WTC11 (cell line): ENCODE data around the gene RPRD1A. TPM values are rescaled to one million over a fixed set of nuclear protein-coding genes. Genes with fewer than 3 reads are reported as not detected.
A peak's percentile ranks its signal among the peaks of the same experiment; 100 is the strongest.

Experiments
- ATAC-seq: fragments of 200-7000 bp; cut with Tn5 transposase; 2 replicates; pipeline ENCODE4 v1.10.0; 2021; ENCODE audit warnings: mild to moderate bottlenecking, moderate library complexity
- CTCF ChIA-PET: fragments of 300-600 bp; sonication (Branson Sonifier 250); formaldehyde crosslinking; loops from one replicate; lab custom pipeline; 2021; ENCODE audit warnings: antibody characterized with exemption; lab: Charles Lee
- POLR2A ChIA-PET: fragments of 350-600 bp; sonication (Branson Sonifier 250); formaldehyde crosslinking; loops from one replicate; lab custom pipeline; 2021; ENCODE audit warnings: antibody characterized with exemption; lab: Charles Lee
- DNase-seq: peaks from one replicate; pipeline ENCODE4 v3.0.0; 2021; ENCODE audit warnings: low spot score
- H3K27ac Mint-ChIP-seq: 2 replicates; pipeline ENCODE4 v1.8.0; 2021; ENCODE audit warnings: mixed read lengths
- H3K27me3 Mint-ChIP-seq: 2 replicates; pipeline ENCODE4 v1.8.0; 2021; ENCODE audit warnings: low read depth, mild to moderate bottlenecking, moderate library complexity, mixed read lengths
- H3K36me3 Mint-ChIP-seq: 2 replicates; pipeline ENCODE4 v1.8.0; 2021; ENCODE audit warnings: mixed read lengths
- H3K4me1 Mint-ChIP-seq: 2 replicates; pipeline ENCODE4 v1.8.0; 2022; ENCODE audit warnings: mixed read lengths
- H3K4me3 Mint-ChIP-seq: 2 replicates; pipeline ENCODE4 v1.8.0; 2021; ENCODE audit warnings: mild to moderate bottlenecking, moderate library complexity, mixed read lengths
- H3K9me3 Mint-ChIP-seq: 2 replicates; pipeline ENCODE4 v1.8.0; 2021; ENCODE audit warnings: mixed read lengths
- GRHL2 ChIP-seq: fragments of 250-450 bp; sonication (Bioruptor Pico); IDR thresholded peaks from 2 replicates; pipeline ENCODE4 v1.8.0; 2022; ENCODE audit warnings: mild to moderate bottlenecking, moderate library complexity; ENCODE audit not compliant: insufficient replicate concordance, severe bottlenecking
- HMGA2 ChIP-seq: fragments of 250-450 bp; sonication (Bioruptor Pico); IDR thresholded peaks from 2 replicates; pipeline ENCODE4 v1.4.0; 2021; ENCODE audit warnings: mild to moderate bottlenecking, moderate library complexity
- IRF2 ChIP-seq: sonication (generic); formaldehyde crosslinking; IDR thresholded peaks from 2 replicates; pipeline ENCODE4 v1.8.0; 2022; ENCODE audit warnings: low read depth, missing genetic modification reagents, borderline replicate concordance
- MXD4 ChIP-seq: fragments of 250-450 bp; sonication (Bioruptor Pico); IDR thresholded peaks from 2 replicates; pipeline ENCODE4 v1.8.0; 2021; ENCODE audit warnings: mild to moderate bottlenecking, moderate library complexity, borderline replicate concordance
- NFE2L1 ChIP-seq: sonication (generic); formaldehyde crosslinking; IDR thresholded peaks from 2 replicates; pipeline ENCODE4 v1.8.1; 2023; ENCODE audit warnings: missing genetic modification reagents
- RELA ChIP-seq: sonication (generic); formaldehyde crosslinking; IDR thresholded peaks from 2 replicates; pipeline ENCODE4 v1.8.1; 2022; ENCODE audit warnings: missing genetic modification reagents, mild to moderate bottlenecking, borderline replicate concordance
- SMAD4 ChIP-seq: sonication (generic); formaldehyde crosslinking; IDR thresholded peaks from 2 replicates; pipeline ENCODE4 v1.8.0; 2022; ENCODE audit warnings: mild to moderate bottlenecking, missing genetic modification reagents
- TEAD1 ChIP-seq: sonication (generic); formaldehyde crosslinking; IDR thresholded peaks from 2 replicates; pipeline ENCODE4 v1.8.0; 2022; ENCODE audit warnings: mild to moderate bottlenecking, missing genetic modification reagents
- ZBTB21 ChIP-seq: sonication (generic); formaldehyde crosslinking; IDR thresholded peaks from 2 replicates; pipeline ENCODE4 v1.8.1; 2023; ENCODE audit warnings: mild to moderate bottlenecking, missing genetic modification reagents, borderline replicate concordance
- ZNF219 ChIP-seq: sonication (generic); formaldehyde crosslinking; IDR thresholded peaks from 2 replicates; pipeline ENCODE4 v1.8.0; 2023; ENCODE audit warnings: missing genetic modification reagents, mild to moderate bottlenecking, borderline replicate concordance
- ZNF263 ChIP-seq: sonication (generic); formaldehyde crosslinking; IDR thresholded peaks from 2 replicates; pipeline ENCODE4 v1.8.1; 2022; ENCODE audit warnings: low read depth, mild to moderate bottlenecking, moderate library complexity, missing genetic modification reagents
- ZNF416 ChIP-seq: fragments of 250-450 bp; sonication (Bioruptor Pico); IDR thresholded peaks from 2 replicates; pipeline ENCODE4 v1.9.0; 2021; ENCODE audit warnings: mild to moderate bottlenecking, inconsistent platforms
- total RNA-seq: library from RNA; stranded (reverse); gene quantifications from 3 replicates; pipeline ENCODE4 v1.2.3, GENCODE V29; 2021
- TF ChIP-seq, protein P1 (sequence below): fragments of 250-450 bp; sonication (Bioruptor Pico); IDR thresholded peaks from 2 replicates; pipeline ENCODE4 v1.9.0; 2021; ENCODE audit warnings: mild to moderate bottlenecking
- TF ChIP-seq, protein P2 (sequence below): sonication (generic); formaldehyde crosslinking; IDR thresholded peaks from 2 replicates; pipeline ENCODE4 v1.8.0; 2022; ENCODE audit warnings: mild to moderate bottlenecking, missing genetic modification reagents
- TF ChIP-seq, protein P3 (sequence below): sonication (generic); formaldehyde crosslinking; IDR thresholded peaks from 2 replicates; pipeline ENCODE4 v1.8.1; 2022; ENCODE audit warnings: mild to moderate bottlenecking, moderate library complexity, missing genetic modification reagents
- TF ChIP-seq, protein P4 (sequence below): sonication (generic); formaldehyde crosslinking; IDR thresholded peaks from 2 replicates; pipeline ENCODE4 v1.8.1; 2022; ENCODE audit warnings: mild to moderate bottlenecking, missing genetic modification reagents, moderate library complexity, borderline replicate concordance
- TF ChIP-seq, protein P5 (sequence below): sonication (generic); formaldehyde crosslinking; IDR thresholded peaks from 2 replicates; pipeline ENCODE4 v1.8.0; 2023; ENCODE audit warnings: mild to moderate bottlenecking, missing genetic modification reagents
- TF ChIP-seq, protein P6 (sequence below): fragments of 250-450 bp; sonication (Bioruptor Pico); IDR thresholded peaks from 2 replicates; pipeline ENCODE4 v1.9.0; 2021; ENCODE audit warnings: mild to moderate bottlenecking, borderline replicate concordance

Gene RPRD1A
- total RNA-seq, 1 experiment from 2014 or later = 115 TPM

DNA sequence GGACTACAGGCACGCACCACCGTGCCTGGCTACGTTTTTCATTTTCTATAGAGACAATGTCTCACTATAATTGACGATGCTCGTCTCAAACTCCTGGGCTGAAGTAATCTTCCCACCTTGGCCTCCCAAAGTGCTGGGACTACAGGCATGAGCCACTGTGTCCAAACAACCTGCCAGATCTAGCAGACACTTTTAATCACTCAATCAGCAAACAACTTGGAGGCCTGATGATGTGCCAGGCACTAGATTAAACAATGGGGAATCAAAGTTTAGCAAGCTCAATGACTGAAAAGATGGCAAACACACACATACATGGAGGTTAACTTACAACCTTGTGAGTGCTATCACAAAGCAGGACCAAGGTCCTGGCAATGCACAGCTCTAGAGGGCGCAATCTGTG, 124.7 kb downstream of the RPRD1A start:
- H3K9me3 Mint-ChIP-seq = no peaks in the 10 kb centered on the region
- no peak for ATAC-seq
- ChIA-PET CTCF (interaction anchor here (1.2 kb wide), 1 partner anchor 186 kb away, joined by 4 read pairs; no protein-coding TSS in a partner anchor), POLR2A (no interaction called here)
- DNase-seq = no peak
- H3K27ac Mint-ChIP-seq = no peak overlapping the region
- no peak overlapping the region for H3K4me3 Mint-ChIP-seq
- TF ChIP-seq, protein P1, sequence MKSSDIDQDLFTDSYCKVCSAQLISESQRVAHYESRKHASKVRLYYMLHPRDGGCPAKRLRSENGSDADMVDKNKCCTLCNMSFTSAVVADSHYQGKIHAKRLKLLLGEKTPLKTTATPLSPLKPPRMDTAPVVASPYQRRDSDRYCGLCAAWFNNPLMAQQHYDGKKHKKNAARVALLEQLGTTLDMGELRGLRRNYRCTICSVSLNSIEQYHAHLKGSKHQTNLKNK = no peak
- TF ChIP-seq RELA (CRISPR knock-in tag) (no peak), ZNF263 (CRISPR knock-in tag) (no peak), ZNF416 (CRISPR knock-in tag) (no peak), ZNF219 (CRISPR knock-in tag) (no peak), NFE2L1 (CRISPR knock-in tag) (no peak), TEAD1 (CRISPR knock-in tag) (no peak), ZBTB21 (no peak), IRF2 (CRISPR knock-in tag) (no peak), SMAD4 (CRISPR knock-in tag) (no peak)
- TF ChIP-seq, protein P2, sequence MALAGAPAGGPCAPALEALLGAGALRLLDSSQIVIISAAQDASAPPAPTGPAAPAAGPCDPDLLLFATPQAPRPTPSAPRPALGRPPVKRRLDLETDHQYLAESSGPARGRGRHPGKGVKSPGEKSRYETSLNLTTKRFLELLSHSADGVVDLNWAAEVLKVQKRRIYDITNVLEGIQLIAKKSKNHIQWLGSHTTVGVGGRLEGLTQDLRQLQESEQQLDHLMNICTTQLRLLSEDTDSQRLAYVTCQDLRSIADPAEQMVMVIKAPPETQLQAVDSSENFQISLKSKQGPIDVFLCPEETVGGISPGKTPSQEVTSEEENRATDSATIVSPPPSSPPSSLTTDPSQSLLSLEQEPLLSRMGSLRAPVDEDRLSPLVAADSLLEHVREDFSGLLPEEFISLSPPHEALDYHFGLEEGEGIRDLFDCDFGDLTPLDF (CRISPR knock-in tag) = no peak
- TF ChIP-seq, protein P3, sequence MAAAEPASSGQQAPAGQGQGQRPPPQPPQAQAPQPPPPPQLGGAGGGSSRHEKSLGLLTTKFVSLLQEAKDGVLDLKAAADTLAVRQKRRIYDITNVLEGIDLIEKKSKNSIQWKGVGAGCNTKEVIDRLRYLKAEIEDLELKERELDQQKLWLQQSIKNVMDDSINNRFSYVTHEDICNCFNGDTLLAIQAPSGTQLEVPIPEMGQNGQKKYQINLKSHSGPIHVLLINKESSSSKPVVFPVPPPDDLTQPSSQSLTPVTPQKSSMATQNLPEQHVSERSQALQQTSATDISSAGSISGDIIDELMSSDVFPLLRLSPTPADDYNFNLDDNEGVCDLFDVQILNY (CRISPR knock-in tag) = no peak
- TF ChIP-seq, protein P4, sequence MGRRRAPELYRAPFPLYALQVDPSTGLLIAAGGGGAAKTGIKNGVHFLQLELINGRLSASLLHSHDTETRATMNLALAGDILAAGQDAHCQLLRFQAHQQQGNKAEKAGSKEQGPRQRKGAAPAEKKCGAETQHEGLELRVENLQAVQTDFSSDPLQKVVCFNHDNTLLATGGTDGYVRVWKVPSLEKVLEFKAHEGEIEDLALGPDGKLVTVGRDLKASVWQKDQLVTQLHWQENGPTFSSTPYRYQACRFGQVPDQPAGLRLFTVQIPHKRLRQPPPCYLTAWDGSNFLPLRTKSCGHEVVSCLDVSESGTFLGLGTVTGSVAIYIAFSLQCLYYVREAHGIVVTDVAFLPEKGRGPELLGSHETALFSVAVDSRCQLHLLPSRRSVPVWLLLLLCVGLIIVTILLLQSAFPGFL (CRISPR knock-in tag) = no peak
- TF ChIP-seq, protein P5, sequence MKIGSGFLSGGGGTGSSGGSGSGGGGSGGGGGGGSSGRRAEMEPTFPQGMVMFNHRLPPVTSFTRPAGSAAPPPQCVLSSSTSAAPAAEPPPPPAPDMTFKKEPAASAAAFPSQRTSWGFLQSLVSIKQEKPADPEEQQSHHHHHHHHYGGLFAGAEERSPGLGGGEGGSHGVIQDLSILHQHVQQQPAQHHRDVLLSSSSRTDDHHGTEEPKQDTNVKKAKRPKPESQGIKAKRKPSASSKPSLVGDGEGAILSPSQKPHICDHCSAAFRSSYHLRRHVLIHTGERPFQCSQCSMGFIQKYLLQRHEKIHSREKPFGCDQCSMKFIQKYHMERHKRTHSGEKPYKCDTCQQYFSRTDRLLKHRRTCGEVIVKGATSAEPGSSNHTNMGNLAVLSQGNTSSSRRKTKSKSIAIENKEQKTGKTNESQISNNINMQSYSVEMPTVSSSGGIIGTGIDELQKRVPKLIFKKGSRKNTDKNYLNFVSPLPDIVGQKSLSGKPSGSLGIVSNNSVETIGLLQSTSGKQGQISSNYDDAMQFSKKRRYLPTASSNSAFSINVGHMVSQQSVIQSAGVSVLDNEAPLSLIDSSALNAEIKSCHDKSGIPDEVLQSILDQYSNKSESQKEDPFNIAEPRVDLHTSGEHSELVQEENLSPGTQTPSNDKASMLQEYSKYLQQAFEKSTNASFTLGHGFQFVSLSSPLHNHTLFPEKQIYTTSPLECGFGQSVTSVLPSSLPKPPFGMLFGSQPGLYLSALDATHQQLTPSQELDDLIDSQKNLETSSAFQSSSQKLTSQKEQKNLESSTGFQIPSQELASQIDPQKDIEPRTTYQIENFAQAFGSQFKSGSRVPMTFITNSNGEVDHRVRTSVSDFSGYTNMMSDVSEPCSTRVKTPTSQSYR = no peak
- H3K4me1 Mint-ChIP-seq = peaks cover 35% of the 10 kb centered on the region
- H3K36me3 Mint-ChIP-seq = peaks cover 45% of the 10 kb centered on the region
- H3K27me3 Mint-ChIP-seq = no peaks in the 10 kb centered on the region

DNA sequence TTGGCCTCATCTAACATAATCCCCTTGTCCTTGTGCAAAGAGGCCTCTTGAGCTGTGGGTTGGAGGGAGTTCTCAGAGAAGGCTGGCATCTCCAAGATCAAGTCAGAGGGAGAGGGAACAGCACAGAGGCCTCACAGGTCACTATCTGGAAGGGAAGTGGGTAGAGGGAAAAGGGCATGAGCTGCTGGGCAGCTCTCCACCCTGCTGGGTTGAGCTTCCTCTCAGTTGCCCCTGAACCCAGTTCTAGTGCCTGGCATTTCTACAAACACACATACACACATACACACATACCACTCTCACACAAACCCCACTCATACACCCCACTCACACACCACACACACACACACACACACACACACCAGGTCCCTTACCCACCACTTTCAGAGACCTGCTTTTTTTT, 125.2 kb downstream of the RPRD1A start:
- DNase-seq (no peak), ATAC-seq (no peak)
- peaks cover 2% of the 10 kb centered on the region for H3K9me3 Mint-ChIP-seq
- H3K4me1 Mint-ChIP-seq = peaks cover 32% of the 10 kb centered on the region
- peaks cover 51% of the 10 kb centered on the region for H3K36me3 Mint-ChIP-seq
- POLR2A ChIA-PET = no interaction called here
- CTCF ChIA-PET = interaction anchor here (1.2 to 4.5 kb wide), 2 partner anchors 8 to 186 kb away, joined by 4 to 39 read pairs; no protein-coding TSS in a partner anchor
- peak overlapping the region; percentile 57 for H3K27ac Mint-ChIP-seq
- H3K27me3 Mint-ChIP-seq = no peaks in the 10 kb centered on the region
- TF ChIP-seq, protein P6, sequence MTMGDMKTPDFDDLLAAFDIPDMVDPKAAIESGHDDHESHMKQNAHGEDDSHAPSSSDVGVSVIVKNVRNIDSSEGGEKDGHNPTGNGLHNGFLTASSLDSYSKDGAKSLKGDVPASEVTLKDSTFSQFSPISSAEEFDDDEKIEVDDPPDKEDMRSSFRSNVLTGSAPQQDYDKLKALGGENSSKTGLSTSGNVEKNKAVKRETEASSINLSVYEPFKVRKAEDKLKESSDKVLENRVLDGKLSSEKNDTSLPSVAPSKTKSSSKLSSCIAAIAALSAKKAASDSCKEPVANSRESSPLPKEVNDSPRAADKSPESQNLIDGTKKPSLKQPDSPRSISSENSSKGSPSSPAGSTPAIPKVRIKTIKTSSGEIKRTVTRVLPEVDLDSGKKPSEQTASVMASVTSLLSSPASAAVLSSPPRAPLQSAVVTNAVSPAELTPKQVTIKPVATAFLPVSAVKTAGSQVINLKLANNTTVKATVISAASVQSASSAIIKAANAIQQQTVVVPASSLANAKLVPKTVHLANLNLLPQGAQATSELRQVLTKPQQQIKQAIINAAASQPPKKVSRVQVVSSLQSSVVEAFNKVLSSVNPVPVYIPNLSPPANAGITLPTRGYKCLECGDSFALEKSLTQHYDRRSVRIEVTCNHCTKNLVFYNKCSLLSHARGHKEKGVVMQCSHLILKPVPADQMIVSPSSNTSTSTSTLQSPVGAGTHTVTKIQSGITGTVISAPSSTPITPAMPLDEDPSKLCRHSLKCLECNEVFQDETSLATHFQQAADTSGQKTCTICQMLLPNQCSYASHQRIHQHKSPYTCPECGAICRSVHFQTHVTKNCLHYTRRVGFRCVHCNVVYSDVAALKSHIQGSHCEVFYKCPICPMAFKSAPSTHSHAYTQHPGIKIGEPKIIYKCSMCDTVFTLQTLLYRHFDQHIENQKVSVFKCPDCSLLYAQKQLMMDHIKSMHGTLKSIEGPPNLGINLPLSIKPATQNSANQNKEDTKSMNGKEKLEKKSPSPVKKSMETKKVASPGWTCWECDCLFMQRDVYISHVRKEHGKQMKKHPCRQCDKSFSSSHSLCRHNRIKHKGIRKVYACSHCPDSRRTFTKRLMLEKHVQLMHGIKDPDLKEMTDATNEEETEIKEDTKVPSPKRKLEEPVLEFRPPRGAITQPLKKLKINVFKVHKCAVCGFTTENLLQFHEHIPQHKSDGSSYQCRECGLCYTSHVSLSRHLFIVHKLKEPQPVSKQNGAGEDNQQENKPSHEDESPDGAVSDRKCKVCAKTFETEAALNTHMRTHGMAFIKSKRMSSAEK (CRISPR knock-in tag) = no peak
- TF ChIP-seq, protein P5 = no peak
- TF ChIP-seq ZNF219 (CRISPR knock-in tag) = no peak
- no peak for TF ChIP-seq RELA (CRISPR knock-in tag)
- TF ChIP-seq HMGA2 = no peak
- TF ChIP-seq MXD4 (CRISPR knock-in tag) = no peak
- TF ChIP-seq GRHL2 (CRISPR knock-in tag) = no peak
- no peak overlapping the region for H3K4me3 Mint-ChIP-seq
